ENCODE data around the gene ACAP2.

- TF ChIP-seq POLR2A (IDR thresholded peaks at IDR 0.05) (no peak), CTCF (IDR thresholded peaks at IDR 0.05) (no peak)
Measured at GRCh38 chr3:195395208-195395816, 47.5 kb downstream of the ACAP2 start.
